NCI-H460 (cell line): ENCODE data around the gene SLC24A3. TPM values are rescaled to one million over a fixed set of nuclear protein-coding genes. Genes with fewer than 3 reads are reported as not detected.
"Not testable (repeated sequence)": the region's sequence is repeated elsewhere in the genome, so short reads cannot be mapped to it uniquely, and the experiment has no call there.

Experiments used
- DNase-seq: peaks from one replicate; pipeline ENCODE4 v3.0.0-alpha.2; 2016; ENCODE audit warnings: low read depth; ENCODE audit errors: extremely low read depth
- total RNA-seq: library from RNA; depleted of rRNA; stranded (reverse); fragments of >200 nt; shearing (Covaris generic); gene quantifications from 2 replicates; pipeline ENCODE4 v1.2.3, GENCODE V29; 2014

Gene SLC24A3
- total RNA-seq, 1 experiment from 2014 or later: 0.02 TPM

DNA sequence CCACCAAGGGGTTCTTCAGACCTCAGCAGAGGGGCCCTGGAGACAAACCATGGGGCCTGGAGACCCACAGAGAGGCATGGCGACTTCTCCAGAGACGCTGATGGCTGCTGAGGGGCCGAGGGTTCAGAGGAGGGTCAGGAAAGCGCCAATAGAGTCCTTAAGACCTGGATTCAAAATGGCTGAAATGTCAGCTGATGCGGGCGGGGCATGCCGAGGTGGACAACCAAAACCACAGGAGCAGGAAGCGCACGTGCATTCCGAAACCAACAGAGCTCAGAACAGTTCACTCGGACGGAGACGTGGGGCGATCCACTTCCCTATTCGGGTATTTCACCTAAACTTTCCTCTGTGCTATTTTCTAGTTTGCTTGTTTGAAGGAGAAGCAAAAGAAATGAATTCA is 445.7 kb downstream of the SLC24A3 start:
- DNase-seq: no peak

DNA sequence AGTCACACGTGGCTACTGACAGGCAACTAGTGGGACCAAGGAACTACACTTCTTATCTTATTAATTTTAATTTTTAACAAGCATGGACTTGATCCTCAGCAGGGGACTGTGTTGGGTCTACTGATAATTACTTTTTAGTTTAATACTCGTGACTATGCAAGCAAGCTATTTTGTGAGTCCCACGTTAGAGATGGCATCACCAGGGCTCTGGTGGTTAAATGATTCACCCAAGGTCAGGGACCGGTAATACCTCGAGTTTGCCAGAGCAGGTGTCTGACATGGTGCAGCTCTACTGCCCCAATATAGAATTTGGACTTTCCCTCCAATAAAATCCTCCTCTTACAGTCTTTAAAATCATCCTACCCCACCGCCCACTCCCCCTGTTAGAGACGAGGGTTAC is 447.0 kb downstream of the SLC24A3 start:
- no peak for DNase-seq

DNA sequence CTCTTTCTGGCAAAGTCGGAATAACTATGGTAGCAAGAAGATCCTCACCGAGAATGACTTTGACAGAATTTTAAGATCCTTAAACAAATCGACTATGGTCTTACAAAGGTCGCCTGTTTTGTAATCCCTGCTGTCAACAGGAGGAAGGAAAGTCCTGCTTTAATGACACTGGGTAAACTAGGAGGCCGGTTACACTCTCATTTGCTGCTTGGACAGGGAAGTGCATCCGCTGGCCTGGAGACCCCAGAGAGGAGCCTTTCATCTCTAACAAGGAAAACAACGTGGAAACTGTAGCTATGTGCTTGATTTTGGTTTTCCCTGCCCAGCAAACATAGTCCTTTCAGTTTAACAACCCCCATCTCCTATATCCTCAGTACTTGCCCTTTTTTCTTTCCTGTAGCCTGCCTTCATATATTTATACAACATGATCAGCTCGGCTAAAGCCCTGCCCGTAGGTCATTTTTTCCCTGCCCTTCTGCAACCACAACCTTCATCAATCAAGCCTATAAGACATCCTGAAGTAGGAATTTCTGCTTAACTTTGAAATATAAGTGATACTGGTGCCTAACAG is 448.5 kb downstream of the SLC24A3 start:
- no peak for DNase-seq

DNA sequence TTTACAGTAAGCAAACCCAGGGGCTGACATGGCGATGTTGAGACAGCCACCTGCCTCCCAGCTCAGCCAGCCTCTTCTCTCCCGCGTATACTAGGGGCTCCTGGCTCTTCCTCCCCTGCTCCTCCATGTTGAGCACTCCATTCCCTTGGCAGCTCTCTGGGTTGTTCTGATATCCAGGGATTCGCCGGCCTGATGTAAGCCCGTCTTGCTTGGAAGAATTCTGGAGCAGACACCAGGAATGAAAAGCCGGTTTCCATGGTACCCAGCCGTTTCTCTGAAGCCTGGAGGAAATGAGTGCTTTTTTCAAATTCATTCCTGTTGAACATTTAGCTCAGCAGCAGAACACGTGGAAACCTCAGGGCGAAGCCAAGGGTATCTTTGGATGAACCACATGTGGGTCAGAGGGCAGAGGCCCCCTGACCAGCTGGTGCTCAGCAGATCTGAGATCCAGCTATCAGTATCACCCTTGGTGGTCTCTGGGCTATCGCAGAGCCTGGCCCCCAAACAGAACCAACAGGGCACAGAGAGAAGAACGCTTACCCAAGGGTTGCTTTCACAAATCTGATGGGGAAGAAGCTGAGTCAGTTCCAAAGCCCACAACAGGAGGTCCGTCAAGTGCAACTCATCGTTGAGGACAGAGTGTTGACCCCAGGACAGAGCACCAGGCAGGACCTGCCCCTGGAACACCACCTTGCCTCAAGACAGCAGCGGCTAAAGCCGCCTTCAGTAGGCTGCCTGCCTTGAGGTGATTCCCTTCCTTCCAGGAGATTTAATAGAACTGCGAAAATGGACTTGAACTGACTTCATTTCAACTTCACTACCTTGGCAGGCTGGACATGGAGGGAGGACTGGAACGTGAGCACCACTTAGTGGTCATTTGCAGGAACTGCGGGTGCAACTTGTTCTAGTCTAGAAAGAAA is 449.5 kb downstream of the SLC24A3 start:
- peak; percentile 71 for DNase-seq

DNA sequence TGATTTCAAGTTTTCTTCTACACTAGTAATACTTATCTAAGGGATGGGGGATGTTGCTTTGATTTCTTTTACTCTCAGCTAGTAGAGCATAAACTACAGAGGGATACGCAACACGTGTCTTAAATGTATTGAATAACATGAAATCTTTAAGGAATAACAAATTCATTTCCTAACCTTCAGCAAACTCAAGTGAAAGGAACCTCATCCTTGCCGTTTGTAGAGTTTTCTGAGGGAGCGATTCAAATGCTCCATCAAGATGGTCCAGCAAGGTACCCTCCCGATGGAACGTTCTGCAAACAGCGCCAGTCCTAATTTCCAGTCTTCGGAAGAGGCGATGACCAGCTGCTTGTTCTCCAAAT is 450.2 kb downstream of the SLC24A3 start:
- no peak for DNase-seq

DNA sequence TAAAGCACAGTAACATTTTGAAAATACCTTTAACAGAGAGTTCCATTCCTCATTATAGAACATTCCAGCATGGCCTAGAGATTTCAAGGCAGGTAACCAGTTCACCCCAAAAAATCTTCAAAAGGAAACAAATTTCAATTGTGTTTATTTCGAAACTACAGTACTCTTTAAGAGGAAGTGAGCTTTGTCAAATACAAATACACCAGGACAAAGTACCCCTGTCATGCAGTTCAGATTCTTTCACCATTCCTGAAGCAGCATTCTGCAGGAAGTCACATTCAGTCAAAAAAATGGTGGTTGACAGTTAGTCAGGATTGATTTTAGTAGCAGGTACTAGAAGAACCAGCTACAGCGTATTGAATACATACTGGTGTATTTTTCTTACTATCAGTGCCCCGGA is 456.0 kb downstream of the SLC24A3 start:
- DNase-seq: no peak

DNA sequence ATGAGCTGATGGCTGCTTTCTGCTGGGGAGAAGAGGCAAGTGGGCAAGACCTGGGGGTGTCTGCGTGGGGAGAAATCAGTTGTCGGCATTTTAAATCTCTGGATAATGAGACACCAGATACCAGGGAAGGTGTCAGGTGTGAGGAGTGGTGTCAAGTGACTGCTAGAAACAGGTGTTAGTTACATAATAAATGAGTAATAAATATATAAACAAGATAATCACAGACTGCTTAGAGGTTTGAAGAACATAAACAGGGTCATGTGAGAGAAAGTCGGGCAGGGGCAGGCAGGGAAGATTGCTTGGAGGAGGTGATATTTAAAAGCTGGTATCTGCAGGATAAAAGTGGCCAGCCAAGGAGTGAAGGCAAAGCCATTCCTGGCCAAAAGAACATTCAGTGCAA is 458.4 kb downstream of the SLC24A3 start:
- no peak for DNase-seq

DNA sequence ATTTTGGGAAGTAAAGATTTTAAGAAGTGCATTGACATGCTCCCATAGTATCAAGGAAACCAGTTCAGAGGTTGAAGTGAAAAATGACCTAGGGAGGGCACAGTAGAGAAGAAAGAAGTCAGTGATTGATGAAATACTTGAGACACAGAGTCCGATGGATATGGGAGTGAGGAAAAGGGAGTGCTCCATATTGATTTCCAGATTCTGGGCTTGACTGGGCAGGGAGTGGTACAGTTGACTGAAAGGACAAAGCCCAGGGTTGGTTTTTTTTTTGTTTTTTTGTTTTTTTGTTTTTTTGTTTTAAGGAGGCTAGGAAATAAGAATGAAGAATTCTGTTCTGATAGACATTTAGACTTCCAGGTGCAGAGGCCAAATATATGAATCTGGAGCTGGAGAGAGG is 458.9 kb downstream of the SLC24A3 start:
- no peak for DNase-seq

DNA sequence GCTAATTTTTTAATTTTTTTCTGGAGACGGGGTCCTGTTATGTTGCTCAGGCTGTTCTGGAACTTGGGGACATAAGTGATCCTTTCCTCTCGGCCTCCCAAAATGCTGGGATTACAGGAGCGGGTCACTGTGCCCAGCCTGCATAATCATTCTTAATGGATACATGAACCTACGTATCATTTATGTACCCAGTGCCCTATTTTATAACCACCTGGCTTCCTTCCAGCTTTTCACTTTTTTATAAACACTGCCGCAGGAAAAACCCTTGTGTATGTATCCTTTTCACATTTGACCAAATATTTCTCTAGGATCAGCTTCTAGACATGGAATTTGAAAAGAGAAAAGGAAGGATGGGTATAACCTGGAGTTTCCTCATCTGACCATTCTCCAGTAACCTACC is 460.1 kb downstream of the SLC24A3 start:
- no peak for DNase-seq

DNA sequence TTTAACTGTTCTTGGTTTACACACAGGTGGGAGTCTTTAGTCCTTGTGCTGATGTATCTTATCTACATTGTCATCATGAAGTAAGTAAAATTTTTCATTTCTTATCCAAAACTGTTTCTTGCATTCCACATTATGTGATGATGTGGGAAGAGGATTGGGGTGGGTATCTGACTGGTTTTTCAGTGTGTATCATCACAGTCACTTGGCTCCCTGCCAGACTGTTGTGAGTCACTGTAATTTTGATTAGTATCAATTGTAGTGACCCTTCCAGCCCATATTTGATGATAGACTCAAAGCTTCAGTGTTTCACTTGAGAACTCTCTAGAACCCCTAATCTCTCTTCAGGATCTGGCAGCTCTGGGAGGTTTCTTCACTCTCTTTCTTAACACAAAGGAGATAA is 461.1 kb downstream of the SLC24A3 start:
- DNase-seq: no peak

DNA sequence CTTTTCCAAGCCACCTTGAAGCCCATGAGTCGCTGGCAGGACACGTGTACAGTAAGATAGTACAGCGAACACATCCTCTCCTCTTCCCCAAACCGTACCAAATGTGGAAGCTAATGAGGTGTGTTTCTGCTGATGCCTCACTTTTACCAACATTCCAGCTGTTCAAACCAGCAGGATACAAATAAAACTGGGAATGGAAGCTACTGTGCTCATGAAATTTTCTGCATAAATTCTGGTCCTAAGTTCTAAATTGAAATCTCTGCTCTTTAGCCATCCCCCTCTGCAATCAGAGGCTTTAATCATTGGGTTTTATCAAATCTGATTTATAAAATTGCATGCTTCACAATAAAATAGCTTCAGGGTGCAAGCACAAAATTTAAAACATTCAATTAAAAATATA is 463.8 kb downstream of the SLC24A3 start:
- DNase-seq: no peak

DNA sequence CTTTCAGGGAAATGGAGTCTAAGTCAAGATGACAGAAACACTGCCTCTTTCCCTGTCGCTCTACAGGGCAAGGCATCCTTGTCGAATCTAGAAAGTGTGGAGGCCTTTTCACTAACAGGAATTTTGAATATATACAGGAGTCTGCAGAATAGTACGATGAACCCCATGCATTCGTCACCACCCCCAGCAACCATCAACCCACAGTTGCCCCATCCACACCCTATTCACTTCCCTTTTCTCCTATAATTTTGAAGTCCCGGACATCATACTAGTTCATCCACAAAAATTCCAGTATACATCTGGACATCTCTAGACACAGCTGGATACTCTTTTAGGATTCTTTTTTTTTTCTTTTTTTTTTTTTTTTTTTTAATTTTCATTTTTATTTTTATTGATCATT is 464.9 kb downstream of the SLC24A3 start:
- DNase-seq: no peak

DNA sequence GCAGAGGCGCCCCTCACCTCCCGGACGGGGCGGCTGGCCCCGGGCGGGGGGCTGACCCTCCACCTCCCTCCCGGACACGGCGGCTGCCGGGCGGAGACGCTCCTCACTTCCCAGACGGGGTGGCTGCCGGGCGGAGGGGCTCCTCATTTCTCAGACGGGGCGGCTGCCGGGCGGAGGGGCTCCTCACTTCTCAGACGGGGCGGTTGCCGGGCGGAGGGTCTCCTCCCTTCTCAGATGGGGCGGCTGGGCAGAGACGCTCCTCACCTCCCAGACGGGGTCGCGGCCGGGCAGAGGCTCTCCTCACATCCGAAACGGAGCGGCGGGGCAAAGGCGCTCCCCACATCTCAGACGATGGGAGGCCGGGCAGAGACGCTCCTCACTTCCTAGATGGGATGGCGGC is 466.1 kb downstream of the SLC24A3 start:
- DNase-seq: not testable (repeated sequence)

DNA sequence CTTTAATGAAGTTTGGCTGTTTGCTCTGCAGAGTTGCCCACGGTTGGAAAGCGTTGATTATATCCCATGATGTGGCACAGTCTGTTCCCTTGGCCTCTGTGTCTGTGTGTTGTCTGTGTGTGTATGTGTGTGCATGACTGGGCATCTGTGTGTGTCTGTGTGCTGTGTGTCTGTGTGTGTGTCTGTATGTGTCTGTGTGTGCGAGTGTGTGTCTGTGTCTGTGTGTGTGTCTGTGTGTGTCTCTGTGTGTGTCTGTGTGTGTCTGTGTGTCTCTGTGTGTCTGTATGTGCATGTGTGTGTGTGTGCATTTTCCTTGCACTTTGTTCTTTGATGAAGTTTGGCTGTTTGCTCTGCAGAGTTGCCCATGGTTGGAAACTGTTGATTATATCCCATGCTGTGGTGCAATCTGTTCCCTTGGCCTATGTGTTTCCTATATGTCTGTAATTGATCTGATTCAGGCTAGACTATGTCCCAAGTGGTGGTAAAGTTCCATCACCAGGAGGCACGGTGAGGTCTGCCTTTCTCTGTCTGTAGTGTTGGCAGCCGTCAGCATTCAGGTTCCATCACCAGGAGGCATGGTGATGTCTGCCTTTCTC is 467.6 kb downstream of the SLC24A3 start:
- no peak for DNase-seq

DNA sequence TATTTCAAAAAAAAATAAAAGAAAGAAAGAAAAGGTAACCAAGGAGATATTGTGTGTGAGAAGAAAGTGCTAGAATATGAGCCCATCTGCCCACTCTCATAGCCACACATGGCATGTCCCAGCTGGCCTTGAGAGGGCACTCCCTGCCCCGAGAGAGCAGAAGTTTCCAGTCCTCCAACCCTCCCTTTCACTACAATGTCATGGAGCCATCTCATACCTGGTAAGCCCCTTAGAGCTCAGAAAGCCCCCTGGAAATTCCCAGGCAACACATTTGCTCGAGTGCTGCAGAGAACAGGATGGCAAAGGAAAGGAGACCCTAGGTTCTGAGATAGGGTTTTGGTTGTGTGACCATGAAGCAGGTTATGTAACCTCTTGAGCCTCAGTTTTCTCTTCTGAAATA is 469.8 kb downstream of the SLC24A3 start:
- no peak for DNase-seq

DNA sequence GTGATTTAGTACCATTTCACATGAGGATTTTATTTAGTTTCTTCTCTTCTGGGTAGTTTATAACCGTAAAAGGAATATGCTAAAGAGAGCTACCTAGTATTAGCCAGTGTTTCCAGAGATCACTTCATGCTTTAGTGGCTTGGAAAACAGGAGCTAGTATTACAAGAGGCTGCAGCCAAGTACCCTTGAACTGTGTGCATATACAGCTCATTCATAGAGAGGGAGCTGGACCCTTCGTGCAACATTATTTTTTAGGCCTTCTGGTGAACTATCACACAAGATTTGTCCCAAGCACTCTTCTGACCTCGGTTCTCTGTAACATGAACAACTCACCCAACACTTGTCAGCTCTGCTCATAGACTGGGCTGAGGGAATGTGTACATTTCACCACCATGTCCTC is 470.7 kb downstream of the SLC24A3 start:
- no peak for DNase-seq

DNA sequence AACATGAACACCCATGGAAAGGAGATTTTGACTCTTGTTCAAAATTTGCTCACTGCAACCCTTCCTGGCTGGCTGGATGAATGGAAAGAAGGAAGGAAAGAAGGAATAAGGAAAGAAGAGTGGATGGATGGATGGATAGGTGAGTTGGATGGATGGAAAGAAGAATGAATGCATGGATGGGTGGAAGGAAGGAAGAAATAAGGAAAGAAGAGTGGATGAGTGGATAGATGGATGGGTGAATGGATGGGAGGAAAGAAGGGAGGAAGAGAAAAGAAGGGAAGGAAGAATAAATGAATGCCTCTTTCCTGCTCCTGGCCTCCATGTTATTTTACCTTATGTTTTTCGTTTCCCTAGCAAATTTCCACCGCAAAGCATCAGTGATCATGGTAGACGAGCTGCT is 471.4 kb downstream of the SLC24A3 start:
- no peak for DNase-seq

DNA sequence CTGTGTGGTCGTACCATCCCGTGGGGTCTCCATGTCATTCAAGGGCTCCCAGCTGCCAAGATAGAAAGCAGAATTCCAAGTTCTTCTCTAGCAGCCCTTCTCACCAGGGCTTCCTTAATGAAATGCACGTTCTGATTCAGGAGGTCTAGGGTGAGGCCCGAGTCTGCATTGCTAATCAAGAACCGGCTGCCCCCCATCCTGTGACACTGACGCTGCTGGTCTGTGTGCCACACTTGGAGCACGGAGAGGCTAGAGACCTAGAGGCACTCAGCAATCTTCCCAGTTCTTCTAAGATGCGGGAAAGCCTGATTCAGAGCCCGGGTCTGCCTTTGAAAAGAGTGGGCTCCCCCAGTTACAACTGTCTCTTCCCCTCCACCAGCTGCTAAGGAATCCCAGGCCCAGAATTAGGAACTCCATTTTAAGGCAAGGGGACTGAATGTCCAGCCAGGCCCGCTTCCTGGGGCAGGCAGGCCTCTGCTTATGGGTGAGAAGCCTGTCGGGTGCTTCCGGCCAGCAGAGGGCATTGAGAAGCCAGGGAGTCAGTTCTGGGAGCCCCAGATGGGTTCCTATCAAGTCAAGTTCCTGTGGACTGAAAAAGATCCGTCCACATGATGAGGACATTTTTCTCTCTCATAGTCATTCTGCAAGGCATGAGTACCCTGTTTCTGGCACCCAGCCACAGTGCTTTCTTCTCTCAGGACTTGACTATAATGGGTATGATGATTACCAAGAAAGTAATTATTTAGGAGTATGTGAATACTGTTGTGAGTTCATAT is 475.8 kb downstream of the SLC24A3 start:
- DNase-seq: peak; percentile 75

DNA sequence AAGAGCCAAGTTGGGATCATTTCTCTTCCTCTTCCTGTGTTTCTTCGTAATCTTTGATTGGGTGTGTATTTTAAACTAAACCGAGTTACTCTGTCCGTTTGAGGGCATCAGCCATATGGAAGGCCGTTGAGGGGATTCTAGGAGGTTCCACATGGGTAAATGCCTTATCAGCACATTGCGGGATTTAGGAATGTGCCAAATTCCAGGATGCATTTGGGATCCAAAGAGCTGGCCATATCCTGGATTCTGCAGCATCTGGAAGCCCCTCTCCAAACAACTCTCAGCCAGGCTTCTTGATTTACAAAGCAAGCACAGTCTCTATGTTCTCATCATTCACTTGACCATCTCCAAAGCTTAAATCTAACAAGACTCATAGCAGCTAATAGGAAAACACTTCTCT is 478.0 kb downstream of the SLC24A3 start:
- no peak for DNase-seq

DNA sequence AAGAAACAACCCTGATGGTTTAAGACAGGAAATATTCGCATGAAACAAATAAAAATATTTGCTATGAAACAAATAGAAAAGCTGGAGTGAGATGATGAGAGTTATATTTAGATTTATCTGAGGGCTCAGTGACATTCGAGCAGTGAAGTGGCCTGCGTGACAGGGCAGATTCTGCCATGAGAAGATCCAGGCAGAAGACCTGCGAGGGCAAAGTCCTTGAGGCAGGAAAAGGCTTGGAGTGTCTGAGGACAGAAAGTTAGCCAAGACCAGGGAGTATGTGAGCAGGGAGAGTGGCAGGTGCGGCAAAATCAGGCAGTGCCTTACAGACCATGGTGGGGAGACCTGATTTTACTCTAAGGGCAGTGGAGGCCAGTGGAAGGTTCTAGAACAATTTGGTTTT is 478.7 kb downstream of the SLC24A3 start:
- no peak for DNase-seq

DNA sequence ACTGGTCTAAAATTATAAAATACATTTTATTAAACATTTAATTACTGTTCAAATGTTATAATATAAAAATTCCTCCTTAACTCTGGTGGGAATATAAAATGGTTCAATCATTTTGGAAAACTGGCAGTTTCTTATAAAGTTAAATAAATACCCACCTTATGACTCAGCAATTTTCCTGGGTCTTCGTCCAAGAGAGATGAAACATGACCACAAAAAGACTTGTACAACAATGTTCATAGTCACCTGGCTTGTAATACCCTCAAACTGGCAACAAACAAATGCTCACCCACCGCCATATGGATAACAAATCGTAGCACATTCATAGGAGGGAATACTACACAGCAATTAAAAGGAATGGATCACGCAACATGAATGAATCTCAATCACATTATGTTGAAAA is 479.7 kb downstream of the SLC24A3 start:
- DNase-seq: no peak
